Measurements from ENCODE around the gene TULP4.
"Not testable (repeated sequence)": the region's sequence is repeated elsewhere in the genome, so short reads cannot be mapped to it uniquely, and the experiment has no call there.

The TULP4 gene

DNA sequence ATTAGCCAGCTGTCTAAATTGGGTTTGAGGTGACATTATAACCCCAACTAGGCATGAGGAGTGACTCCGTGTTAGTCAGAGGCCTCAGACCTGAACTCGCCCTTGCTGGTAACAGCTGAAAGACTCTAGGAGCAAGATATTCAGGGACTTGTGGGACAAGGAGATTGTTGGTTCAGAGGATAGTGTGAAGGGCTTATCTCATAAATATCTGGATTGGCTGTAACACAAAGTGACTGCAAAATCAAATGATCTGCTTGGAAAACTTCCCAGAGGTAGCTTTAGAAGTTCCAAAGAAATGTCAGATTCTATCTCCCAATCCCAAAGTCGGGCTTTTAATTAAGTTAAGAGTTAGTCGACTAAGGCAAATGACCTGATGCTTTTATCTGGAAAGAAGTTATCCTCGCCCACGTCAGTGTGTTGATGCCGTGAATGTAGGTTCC lies 72.4 kb downstream of the TULP4 start:
- ChIA-PET POLR2A (no interaction called here), CTCF (interaction anchor here (1.5 kb wide), 1 partner anchor 28 kb away, joined by 5 read pairs; no protein-coding TSS in a partner anchor)
- DNase-seq (ENCODE audit: extremely low spot score) = no peak
- TF ChIP-seq, protein P1, sequence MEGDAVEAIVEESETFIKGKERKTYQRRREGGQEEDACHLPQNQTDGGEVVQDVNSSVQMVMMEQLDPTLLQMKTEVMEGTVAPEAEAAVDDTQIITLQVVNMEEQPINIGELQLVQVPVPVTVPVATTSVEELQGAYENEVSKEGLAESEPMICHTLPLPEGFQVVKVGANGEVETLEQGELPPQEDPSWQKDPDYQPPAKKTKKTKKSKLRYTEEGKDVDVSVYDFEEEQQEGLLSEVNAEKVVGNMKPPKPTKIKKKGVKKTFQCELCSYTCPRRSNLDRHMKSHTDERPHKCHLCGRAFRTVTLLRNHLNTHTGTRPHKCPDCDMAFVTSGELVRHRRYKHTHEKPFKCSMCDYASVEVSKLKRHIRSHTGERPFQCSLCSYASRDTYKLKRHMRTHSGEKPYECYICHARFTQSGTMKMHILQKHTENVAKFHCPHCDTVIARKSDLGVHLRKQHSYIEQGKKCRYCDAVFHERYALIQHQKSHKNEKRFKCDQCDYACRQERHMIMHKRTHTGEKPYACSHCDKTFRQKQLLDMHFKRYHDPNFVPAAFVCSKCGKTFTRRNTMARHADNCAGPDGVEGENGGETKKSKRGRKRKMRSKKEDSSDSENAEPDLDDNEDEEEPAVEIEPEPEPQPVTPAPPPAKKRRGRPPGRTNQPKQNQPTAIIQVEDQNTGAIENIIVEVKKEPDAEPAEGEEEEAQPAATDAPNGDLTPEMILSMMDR (IDR thresholded peaks at IDR 0.05; ENCODE audit: control extremely low read depth, extremely low read depth, low read depth, missing control alignments) = no peak

- TF ChIP-seq, protein P1 (IDR thresholded peaks at IDR 0.05; ENCODE audit: control extremely low read depth, extremely low read depth, low read depth, missing control alignments) = no peak
- DNase-seq (ENCODE audit: extremely low spot score) = no peak
- ChIA-PET CTCF (interaction anchor here (0.7 to 2.6 kb wide), 12 partner anchors 12 to 170 kb away, joined by 3 to 8 read pairs (median 4); no protein-coding TSS in a partner anchor), POLR2A (no interaction called here)
Observed at GRCh38 chr6:158387036-158387435, 74.8 kb downstream of the TULP4 start.

GRCh38 chr6:158387578-158387977 lies 75.3 kb downstream of the TULP4 start:
- ChIA-PET POLR2A (no interaction called here), CTCF (interaction anchor here (0.8 to 2.6 kb wide), 9 partner anchors 11 to 166 kb away, joined by 3 to 8 read pairs (median 4); no protein-coding TSS in a partner anchor)
- TF ChIP-seq, protein P1 (IDR thresholded peaks at IDR 0.05; ENCODE audit: control extremely low read depth, extremely low read depth, low read depth, missing control alignments) = no peak
- DNase-seq (ENCODE audit: extremely low spot score) = no peak

- TF ChIP-seq, protein P1 (IDR thresholded peaks at IDR 0.05; ENCODE audit: control extremely low read depth, extremely low read depth, low read depth, missing control alignments) = no peak
- ChIA-PET CTCF (interaction anchor here (1.3 kb wide), 1 partner anchor 12 kb away, joined by 4 read pairs; no protein-coding TSS in a partner anchor), POLR2A (no interaction called here)
- DNase-seq (ENCODE audit: extremely low spot score) = no peak
Observed at GRCh38 chr6:158388727-158389126, 76.5 kb downstream of the TULP4 start.

DNA sequence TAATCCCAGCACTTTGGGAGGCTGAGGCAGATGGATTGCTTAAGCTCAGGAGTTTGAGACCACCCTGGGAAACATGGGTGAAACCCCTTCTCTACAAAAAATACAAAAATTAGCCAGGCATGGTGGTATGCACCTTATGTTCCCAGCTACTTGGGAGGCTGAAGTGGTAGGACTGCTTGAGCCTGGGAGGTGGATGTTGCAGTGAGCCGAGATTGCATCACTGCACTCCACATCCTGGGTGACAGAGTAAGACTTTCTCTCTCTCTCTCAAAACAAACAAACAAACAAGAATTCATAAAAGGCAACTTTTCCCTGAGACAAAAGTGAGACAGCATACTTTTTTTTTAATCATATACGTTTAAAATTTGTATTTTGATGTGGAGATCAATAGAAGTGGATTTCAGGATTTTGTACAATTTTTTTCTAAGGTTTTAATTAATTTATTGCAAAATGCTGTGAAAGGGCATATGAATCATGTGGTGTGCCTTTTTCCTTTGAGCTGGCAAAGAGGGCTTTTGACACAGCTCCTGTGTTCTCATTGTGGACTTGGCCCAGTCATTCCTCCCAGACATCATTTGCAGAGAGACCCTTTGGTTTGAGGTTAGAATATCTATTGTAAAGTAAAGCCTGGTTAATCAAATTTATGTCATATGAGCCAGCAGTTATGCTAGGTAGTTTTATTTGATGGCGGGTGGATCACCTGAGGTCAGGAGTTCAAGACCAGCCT lies 77.1 kb downstream of the TULP4 start:
- TF ChIP-seq, protein P1 (IDR thresholded peaks at IDR 0.05; ENCODE audit: control extremely low read depth, extremely low read depth, low read depth, missing control alignments) = no peak
- DNase-seq (ENCODE audit: extremely low spot score) = no peak
- ChIA-PET CTCF (interaction anchor here (1.3 kb wide), 1 partner anchor 11 kb away, joined by 4 read pairs; no protein-coding TSS in a partner anchor), POLR2A (no interaction called here)

DNA sequence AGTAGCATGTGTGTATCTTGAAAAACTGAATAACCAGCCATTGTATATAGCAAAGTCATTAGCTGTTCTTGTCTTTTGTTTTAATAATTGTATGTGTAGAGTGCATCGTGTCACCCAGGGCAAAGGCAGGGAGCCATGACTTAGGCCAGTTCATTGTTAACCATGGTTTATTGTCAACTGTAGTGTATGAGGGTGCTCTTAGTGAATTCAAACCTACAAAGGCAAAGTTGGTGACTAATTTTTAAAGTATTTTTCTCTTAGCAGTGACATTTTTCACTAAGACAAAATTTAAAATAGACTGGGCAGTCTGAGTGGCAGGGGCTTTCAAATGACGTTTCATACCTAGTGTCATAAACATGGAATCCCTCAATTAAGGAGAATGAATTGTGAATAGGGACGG lies 79.0 kb downstream of the TULP4 start:
- no peak for DNase-seq (ENCODE audit: extremely low spot score)
- ChIA-PET POLR2A (no interaction called here), CTCF (interaction anchor here (1.4 kb wide), 1 partner anchor 16 kb away, joined by 3 read pairs; no protein-coding TSS in a partner anchor)
- TF ChIP-seq, protein P1 (IDR thresholded peaks at IDR 0.05; ENCODE audit: control extremely low read depth, extremely low read depth, low read depth, missing control alignments) = no peak

DNA sequence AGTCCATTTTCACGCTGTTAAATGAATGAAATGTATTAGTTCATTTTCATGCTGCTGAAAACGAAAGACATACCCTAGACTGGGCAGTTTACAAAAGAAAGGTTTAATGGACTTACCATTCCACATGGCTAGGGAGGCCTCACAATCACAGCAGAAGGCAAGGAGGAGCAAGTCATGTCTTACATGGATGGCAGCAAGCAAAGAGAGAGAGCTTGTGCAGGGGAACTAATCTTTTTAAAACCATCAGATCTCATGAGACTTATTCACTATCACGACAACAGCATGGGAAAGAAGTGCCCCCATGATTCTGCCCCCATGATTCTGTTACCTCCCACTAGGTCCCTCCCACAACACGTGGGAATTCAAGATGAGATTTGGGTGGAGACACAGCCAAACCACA lies 79.7 kb downstream of the TULP4 start:
- DNase-seq (ENCODE audit: extremely low spot score); POLR2A ChIA-PET: not testable (repeated sequence)
- CTCF ChIA-PET = interaction anchor here (0.6 to 1.4 kb wide), 3 partner anchors 9 to 24 kb away, joined by 3 to 4 read pairs (median 3); no protein-coding TSS in a partner anchor

Measured in GM10248 (cell line).